ENCODE results near the gene TLR6. TPM values are rescaled to one million over a fixed set of nuclear protein-coding genes. Genes with fewer than 3 reads are reported as not detected.

TLR6 gene, protein sequence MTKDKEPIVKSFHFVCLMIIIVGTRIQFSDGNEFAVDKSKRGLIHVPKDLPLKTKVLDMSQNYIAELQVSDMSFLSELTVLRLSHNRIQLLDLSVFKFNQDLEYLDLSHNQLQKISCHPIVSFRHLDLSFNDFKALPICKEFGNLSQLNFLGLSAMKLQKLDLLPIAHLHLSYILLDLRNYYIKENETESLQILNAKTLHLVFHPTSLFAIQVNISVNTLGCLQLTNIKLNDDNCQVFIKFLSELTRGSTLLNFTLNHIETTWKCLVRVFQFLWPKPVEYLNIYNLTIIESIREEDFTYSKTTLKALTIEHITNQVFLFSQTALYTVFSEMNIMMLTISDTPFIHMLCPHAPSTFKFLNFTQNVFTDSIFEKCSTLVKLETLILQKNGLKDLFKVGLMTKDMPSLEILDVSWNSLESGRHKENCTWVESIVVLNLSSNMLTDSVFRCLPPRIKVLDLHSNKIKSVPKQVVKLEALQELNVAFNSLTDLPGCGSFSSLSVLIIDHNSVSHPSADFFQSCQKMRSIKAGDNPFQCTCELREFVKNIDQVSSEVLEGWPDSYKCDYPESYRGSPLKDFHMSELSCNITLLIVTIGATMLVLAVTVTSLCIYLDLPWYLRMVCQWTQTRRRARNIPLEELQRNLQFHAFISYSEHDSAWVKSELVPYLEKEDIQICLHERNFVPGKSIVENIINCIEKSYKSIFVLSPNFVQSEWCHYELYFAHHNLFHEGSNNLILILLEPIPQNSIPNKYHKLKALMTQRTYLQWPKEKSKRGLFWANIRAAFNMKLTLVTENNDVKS
- 1 to 10 TPM in 8 of 9 donors, under 1 TPM in 1; 0.83 to 9.8 (median 1.2) TPM for total RNA-seq
- polyA plus RNA-seq: under 1 TPM; 0.15 to 0.22 TPM
- long read RNA-seq, donor 1: 0 reads
- long read RNA-seq, donor 2: 0 reads
- long read RNA-seq, donor 3: 0 reads

DNA sequence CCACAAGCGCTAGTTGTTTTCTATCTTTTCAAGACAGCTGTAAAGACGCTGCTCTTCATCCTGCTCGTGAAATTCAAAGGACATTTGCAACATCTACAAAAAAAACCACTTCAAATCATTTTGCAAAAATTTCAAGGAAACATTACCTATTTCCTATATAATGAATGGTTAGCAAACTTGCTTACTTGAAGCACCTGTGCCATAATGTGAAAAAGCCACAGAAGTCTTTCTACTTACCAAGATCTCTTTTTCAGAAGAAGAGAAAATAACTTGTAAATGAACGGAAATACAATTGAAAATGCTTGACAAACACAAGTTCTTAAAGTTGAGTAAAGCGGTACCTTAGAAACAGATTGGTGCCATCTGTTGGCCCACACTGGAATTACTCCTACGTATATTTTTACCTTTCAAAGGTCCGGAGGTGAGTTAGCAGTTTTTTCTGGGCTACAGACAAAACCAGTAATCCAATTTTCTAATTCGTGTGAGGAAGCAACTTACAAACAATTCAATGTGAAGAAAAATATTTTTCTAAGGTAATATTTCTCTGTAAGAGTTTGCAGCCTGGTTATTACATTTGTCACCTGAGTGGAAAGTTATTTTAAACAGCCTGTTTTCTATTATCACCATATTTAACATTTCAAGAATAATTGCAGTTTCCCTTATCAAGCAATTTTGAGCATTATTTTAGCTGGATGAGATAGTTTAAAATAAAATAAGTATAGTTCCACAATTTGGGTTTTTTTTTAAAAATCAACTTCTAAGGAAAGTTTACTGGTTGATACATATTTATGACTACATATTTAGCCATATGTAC is at the start of gene TLR6:
TSS of gene TLR6 (minus strand) at position 294 of the 814 bp plus-strand sequence. CDS start 27,344 bp downstream, outside the sequence.
- DNase-seq (peak in 2 of 5 donors; percentile 33 to 39), ATAC-seq (peak in 2 of 4 donors; percentile 40 to 47)
- Histone ChIP-seq H3K4me1 (peaks cover 0 to 45% (median 0%) of the 10 kb centered on the region in 12 donors), H3K9me3 (peaks cover 0 to 5% (median 0%) of the 10 kb centered on the region in 12 donors), H3K27ac (peak within 1 kb of the TSS; percentile 1 to 92 (median 56)), H3K36me3 (no peaks in the 10 kb centered on the region), H3K27me3 (no peaks in the 10 kb centered on the region), H3K4me3 (peak within 1 kb of the TSS in 9 of 12 donors; percentile 12 to 57 (median 29))
- 13 to 29% (median 21%) methylated on average over 8 of the region's 8 CpGs for WGBS, 4 donors
- intact Hi-C loops (cut with DNase I): loop anchor here in 8 of 10 donors (1.0 to 10.0 kb wide), 6 partner anchors 94 to 682 kb away; no protein-coding TSS in a partner anchor
- TF ChIP-seq, protein P1, sequence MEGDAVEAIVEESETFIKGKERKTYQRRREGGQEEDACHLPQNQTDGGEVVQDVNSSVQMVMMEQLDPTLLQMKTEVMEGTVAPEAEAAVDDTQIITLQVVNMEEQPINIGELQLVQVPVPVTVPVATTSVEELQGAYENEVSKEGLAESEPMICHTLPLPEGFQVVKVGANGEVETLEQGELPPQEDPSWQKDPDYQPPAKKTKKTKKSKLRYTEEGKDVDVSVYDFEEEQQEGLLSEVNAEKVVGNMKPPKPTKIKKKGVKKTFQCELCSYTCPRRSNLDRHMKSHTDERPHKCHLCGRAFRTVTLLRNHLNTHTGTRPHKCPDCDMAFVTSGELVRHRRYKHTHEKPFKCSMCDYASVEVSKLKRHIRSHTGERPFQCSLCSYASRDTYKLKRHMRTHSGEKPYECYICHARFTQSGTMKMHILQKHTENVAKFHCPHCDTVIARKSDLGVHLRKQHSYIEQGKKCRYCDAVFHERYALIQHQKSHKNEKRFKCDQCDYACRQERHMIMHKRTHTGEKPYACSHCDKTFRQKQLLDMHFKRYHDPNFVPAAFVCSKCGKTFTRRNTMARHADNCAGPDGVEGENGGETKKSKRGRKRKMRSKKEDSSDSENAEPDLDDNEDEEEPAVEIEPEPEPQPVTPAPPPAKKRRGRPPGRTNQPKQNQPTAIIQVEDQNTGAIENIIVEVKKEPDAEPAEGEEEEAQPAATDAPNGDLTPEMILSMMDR (IDR thresholded peaks at IDR 0.05): peak; percentile 58 to 92 (median 74)
- no peak for TF ChIP-seq POLR2A (IDR thresholded peaks at IDR 0.05)

DNA sequence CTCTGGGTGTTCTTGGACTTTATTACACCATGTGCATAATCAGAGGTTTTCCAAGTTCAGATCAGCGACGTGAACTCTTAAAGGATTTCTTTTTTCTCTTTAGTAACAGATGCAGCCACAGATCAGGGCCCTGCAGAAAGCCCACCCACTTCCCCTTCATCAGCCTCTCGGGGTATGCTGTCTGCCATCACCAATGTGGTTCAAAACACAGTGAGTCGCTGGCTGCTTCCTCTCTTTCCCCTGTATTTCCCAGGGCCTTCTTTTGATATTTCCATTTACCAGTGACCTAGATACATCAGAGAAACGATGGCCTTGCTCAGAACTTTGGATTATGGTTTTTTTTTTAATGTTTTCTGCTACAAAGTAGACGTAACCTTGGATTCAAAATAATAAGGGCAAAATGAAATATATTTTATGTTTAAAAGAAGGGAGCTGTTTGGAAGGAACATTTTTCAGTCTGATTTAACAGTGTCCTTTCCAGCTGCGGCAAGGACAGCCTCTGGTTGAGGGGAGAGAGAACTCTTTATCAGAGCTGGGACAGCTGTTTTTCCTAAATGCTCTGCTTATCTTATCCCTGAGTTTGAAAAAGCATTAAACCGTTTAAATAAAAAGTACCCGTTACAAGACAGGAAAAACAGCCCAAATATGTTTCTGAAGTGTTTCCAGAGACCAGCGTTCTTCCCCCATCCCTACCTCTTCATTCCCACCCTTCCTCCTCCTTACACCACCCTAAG is 49.2 kb upstream of the TLR6 start:
- no peak for DNase-seq
- Histone ChIP-seq H3K36me3 (peaks cover 0 to 81% (median 60%) of the 10 kb centered on the region in 9 donors), H3K27me3 (no peaks in the 10 kb centered on the region), H3K9me3 (no peaks in the 10 kb centered on the region), H3K27ac (peak overlapping the region in 8 of 12 donors; percentile 1 to 56 (median 18)), H3K4me3 (no peak overlapping the region), H3K4me1 (peaks cover 0 to 20% (median 1%) of the 10 kb centered on the region in 12 donors)
- peak in 3 of 4 donors; percentile 34 to 60 (median 50) for ATAC-seq
- WGBS, 4 donors: 44 to 53% (median 50%) methylated on average over 10 of the region's 10 CpGs
- intact Hi-C loops (cut with DNase I): loop anchor here in 3 of 10 donors (2.0 to 10.0 kb wide), 2 partner anchors 229 to 539 kb away; no protein-coding TSS in a partner anchor
- TF ChIP-seq, protein P1 (IDR thresholded peaks at IDR 0.05): no peak
- TF ChIP-seq POLR2A (IDR thresholded peaks at IDR 0.05): no peak

DNA sequence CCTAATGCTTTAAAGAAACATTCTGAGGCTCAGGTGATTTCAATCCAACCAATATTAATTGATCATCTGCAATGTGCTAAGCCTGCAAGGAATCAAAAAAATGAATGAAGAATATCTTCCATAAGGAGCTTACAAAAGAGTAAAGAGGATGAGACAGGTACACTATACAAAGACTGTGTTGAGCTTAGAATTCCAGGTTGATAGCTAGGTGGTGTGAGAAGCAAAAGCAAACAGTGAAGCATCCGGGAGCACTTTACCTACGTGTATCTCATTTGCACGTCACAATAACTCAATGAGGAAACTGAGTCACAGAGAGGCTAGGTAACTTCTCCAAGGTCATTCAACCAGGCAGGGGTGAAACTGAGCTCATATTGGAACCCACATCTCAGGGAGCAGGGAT is 48.1 kb upstream of the TLR6 start:
- DNase-seq (no peak), ATAC-seq (no peak)
- TF ChIP-seq, protein P1 (IDR thresholded peaks at IDR 0.05): no peak
- no peak for TF ChIP-seq POLR2A (IDR thresholded peaks at IDR 0.05)
- Histone ChIP-seq H3K27me3 (no peaks in the 10 kb centered on the region), H3K27ac (no peak overlapping the region), H3K4me1 (peaks cover 0 to 20% (median 1%) of the 10 kb centered on the region in 12 donors), H3K36me3 (peaks cover 0 to 73% (median 49%) of the 10 kb centered on the region in 9 donors), H3K9me3 (no peaks in the 10 kb centered on the region), H3K4me3 (no peak overlapping the region)
- 95 to 99% (median 98%) methylated on average over 3 of the region's 3 CpGs for WGBS, 4 donors
- intact Hi-C loops (cut with DNase I): loop anchor here in 7 of 10 donors (2.0 to 10.0 kb wide), 5 partner anchors 228 to 543 kb away; no protein-coding TSS in a partner anchor

All from heart left ventricle (tissue), 16 donors.